Fibroblast of skin of right quadriceps (primary cell): ENCODE results near the gene RNF13.
"Not testable (repeated sequence)": the region's sequence is repeated elsewhere in the genome, so short reads cannot be mapped to it uniquely, and the experiment has no call there.

Experiments
- DNase-seq: peaks from one replicate; pipeline ENCODE4 v3.0.0-alpha.2; 2013

The RNF13 gene

DNA sequence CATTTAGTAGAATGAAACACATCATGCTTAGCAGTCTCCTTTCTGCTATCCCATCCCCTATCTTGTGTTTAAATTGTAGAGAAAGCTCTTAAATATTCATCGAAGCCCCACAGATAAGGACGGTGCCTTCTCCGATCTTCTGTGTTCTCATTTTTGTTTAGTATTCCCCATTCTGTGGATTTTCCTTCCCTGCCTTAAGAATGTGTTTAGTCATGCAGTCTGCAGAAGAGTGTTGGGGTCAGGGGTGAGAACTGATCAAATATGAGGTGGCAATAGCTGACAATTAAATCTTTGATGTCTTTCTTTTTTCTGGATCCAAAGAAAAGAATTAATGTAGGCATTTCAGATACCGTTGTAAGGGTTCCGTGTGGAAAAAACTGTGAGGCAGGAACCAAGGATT, 11.4 kb upstream of the RNF13 start:
- DNase-seq: no peak

DNA sequence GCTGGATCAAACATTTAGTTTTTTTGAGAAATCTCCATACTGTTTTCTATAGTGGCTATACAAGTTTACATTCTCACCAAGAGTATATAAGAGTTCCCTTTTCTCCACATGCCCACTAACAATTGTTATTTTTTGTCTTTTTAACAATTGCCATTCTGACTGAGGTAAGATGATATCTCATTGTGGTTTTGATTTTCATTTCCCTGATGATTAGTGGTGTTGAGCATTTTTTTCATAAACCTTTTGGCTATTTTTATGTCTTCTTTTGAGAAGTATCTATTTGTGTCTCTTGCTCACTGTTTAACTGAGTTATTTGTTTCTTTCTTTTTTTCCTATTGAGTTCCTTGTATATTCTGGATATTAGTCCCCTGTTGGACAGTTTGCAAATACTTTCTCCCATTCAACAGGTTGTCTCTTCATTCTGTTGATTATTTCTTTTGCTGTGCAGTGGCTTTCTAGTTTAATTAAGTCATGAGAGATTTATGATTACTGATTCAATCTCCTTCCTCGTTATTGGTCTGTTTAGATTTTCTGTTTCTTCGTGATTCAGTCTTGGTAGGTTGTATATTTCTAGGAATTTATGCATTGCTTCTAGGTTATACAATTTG, 6.7 kb upstream of the RNF13 start:
- no peak for DNase-seq

DNA sequence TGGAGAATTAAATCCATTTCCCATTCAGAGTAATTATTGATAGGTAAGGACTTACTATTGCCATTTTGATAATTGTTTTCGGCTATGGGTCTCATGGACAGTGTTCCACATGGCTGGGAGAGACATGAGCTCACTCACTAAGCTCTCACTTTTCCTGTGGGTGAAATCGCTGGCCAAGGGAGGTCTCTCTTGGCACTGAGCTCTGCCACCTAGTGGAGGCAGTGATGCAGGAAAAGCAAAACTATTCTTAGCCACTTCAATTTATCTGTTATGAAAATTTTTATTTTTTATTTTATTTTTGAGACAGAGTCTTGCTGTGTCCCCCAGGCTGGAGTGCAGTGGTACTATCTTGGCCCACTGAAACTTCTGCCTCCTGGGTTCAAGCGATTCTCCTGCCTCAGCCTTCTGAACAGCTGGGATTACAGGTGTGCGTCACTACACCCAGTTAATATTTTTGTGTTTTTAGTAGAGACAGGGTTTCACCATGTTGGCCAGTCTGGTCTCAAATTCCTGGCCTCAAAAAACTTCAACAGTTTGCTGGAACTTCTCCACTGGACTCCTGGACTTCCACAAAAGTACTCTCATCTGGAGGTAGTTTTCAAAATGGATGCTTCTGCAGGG, 4.7 kb upstream of the RNF13 start:
- DNase-seq: peak; percentile 75

DNA sequence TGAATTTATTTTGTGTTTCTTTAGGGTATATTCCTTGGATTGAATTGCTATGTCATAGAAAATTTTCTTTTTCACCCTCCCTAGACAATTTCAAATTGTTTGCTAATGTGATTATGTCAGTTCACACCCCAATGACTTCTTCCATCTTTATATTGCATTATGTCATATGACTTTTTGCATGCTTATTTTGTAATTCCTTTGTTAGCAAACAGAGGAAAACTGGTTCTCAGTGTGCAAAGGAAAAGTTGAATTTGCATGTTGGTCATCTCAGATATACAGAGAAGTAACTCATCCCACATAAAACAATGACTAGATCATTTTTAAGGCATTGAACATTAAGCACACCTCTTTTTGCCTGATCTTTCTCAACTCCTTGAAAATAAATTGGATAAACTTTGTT, 3.3 kb upstream of the RNF13 start:
- no peak for DNase-seq

DNA sequence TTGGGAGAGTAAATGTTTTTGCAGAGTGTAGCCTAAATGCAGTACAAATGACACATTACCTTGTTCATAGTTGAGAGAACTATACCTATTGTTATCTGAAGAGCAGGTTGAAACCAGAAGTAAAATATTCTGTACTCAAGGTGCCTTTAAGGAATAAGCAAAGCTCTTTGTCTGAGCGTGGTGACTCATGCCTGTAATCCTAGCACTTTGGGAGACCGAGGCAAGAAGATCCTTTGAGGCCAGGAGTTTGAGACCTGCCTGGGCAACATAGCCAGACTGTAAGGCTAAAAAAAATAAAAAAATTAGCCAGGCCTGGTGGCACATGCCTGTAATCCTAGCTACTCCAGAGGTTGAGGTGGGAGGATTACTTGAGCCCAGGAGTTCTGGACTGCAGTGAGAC, 2.2 kb upstream of the RNF13 start:
- DNase-seq: no peak

DNA sequence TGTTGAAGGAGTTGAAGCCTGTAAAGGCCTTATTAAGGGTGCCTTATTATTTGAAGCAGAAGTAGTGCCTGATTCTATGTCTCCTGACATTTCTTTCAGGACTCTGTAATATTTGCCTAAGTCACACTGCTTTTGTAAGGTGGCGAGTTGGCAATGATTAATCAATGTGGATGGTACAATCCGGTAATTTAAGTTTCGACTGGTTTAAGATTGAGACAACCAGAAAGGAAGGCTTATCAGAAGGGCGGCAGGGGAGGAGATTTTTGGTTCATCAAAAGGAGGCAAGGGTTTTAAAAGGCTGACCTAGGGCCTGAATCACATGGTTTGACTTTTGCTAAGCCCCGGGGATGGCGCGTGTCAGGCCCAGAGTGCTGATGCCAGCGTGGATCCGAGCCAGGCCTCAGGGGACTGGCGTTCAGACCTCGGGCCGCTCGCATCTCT, 830 bp upstream of the RNF13 start:
- DNase-seq: no peak

DNA sequence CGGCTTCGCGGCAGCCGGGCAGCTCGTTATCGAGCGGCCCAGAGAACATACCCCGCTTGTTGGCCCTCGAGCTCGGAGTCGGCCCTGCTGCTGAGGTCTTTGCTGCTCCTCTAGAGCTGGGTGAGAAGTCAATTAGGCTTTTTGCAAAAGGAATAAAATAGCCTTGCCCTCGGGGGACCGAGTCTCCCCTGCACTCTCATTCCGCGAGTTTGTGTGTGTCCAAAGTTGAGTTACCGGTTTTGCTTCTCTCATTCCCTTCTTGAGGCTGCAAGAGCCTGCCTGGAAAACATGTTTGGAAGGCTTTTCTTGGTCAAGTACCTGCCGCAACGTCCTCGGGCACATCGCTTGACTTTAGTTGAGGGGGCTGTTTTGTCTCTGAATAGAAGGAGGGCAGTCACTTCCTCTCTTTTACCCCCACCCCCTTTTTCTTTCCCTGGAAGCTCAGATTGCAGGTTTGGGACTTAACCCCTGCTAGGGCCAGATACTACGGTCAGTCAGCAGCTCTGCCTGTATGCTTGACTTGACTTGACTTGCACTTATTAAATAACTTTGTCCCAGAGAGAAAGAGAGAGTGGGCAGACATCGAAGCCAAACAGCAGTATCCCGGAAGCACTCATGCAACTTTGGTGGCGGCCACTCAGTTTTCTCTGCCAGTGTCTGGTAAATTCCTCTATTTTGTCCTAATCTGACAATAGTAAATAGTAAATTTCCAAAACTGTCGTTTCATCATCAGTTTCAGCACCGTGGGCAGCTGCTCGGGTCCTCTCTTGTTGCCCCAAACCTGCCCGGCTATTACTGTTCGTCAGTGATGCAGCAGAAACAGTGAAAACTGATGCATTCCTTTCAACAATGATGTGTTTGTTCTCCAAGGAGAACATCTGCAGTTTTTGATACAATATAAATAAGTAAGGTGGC, 609 bp downstream of the RNF13 start:
- DNase-seq: peak; percentile 26

DNA sequence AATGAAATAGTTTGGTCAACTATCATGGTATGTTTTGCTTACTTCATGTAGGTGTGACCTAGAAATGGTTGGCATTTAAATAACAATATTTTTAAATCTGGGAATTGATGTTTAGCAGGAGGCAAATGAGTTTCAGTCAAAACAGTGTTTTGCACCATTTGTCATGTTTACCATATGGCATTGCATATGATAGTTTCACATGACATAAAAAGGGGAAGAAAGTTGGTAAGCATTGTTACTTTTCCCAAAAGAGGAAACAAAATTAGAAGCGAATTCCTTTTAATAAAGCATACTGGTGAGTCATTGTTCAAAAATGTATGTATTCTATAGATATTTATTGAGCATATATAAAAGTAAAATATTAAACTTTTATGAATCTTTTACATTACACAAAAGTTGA, 2.3 kb downstream of the RNF13 start:
- DNase-seq: no peak

DNA sequence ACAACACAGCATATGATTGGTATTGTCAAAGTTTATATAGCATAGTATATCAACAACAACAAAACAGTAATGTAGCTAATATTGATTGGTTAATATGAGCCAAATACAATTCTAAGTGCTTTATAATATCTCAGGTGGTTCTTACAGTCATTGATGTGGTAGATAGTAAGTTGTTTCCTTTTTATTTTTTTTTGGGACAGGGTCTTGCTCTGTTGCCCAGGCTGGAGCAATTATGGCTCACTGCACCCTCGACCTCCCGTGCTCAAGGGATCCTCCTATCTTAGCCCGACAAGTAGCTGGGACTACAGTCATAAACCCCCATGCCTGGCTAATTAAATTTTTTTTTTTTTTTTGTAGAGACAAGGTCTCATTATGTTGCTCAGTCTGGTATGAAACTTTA, 2.7 kb downstream of the RNF13 start:
- no peak for DNase-seq

DNA sequence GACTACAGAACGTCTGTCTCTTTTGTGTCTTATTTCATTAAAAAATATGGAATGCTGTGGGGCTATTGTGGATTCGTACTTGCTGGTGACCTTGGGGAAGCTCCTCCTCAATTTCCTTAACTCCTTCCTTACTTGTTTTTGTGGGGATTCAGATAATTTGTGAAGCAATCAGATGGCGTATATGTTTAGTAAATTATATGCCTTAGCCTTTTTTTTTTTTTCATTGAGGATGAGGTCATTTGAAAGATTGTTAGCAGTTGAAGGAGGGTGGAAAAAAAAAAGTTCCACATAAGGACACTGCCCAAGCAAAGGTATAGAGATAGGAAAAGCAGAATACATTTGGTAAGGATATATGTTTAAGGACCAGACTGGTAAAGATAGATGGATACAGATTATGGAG, 3.3 kb downstream of the RNF13 start:
- DNase-seq: no peak

DNA sequence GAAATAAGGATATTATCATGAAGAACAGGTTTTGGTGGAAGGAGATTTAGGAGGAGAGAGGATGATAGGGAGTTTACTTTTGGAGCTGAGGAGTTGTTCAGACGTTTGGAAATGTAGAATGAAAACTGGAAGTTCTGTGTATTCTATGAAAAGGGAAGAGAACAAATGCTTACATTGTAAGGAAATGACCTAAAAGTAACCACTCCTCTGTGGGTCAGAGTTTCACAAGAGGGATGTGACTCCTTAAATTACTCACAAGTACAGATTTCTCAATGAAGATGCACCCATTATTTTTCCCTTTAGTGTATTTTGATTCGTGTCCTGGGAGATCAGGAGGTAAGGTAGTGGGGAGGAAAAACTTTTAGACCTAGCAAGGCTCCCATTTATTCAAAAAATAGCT, 4.0 kb downstream of the RNF13 start:
- DNase-seq: no peak

DNA sequence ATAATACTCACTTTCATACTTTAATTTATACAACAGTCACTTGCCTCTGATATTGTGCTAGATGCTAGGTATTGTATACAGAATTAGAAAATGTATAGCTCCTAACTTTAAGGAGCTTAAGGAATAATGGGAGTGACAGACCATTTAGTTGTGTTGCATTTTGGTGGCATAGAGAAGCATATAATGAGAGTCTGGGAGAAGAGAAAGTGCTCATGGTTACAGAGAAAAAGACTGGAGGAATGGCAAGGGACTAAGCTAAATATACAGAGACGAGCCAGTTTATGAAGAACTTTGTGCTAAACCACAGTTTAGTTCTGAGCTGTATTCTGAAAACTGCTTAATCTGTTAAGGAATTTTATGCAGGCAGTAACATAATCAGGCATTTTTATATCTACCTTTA, 6.4 kb downstream of the RNF13 start:
- no peak for DNase-seq

DNA sequence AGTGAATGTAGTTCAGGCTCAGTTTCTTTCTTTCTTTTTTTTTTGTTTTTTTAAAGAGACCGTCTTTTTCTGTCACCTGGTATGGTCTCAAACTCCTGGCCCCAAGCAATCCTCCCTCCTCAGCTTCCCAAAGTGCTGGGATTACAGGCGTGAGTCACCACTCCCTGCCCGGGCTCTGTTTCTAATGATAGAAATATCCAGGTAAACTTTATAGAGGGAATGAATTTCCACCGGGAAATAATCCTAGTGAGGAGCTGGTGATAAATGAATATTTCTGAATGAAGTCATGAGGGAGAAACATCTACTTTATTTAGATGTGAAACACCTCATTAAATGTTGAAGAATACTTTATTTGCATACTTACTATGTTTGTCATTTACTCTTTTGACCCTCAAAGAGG, 7.2 kb downstream of the RNF13 start:
- no peak for DNase-seq

DNA sequence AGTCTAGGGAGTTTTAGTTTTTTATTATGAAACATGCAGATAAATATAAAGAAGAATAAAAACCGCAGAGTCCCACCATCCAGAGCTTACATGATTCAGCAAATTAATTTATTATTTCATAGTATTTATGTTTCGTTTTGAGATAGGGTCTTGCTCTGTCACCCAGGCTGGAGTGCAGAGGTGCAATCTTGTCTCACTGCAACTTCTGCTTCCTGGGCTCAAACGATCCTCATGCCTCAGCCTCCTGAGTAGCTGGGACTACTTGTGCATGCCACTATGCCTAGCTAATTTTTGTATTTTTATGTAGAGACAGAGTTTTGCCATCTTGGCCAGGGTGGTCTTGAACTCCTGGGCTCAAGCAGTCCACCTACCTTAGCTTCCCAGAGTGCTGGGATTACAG, 13.6 kb downstream of the RNF13 start:
- no peak for DNase-seq

DNA sequence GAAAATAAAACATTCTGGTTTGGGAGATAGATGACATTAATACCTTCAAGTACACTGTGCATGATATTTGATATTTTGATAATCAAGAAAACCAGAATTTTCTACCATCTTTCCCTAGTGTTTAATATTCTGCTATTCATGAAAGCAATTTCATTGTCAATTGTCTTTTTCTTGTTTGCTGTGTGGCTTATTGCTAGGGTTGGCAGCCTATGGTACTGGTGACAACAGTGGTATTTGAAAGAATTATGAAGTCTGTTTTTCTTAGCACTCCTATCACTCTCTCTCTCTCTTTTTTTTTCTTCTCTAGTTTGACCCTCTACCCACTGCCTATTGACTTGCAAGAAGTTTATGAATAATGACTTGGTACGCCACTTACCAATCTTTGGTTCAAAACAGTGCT, 15.4 kb downstream of the RNF13 start:
- DNase-seq: no peak

DNA sequence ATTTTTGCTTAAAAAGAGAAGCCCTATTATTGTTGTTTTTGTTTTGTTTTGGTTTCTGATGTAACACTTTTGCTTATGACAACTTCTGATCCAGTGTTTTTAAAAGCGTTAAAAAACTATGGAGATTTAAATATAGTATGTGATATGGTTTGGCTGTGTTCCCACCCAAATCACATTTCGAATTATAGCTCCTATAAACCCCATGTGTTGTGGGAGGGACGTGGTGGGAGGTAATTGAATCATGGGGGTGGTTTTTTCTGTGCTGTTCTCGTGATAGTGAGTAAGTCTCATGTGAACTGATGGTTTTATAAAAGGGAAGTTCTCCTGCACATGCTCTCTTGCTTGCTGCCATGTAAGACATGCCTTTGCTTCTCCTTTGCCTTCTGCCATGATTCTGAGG, 16.6 kb downstream of the RNF13 start:
- not testable (repeated sequence) for DNase-seq

DNA sequence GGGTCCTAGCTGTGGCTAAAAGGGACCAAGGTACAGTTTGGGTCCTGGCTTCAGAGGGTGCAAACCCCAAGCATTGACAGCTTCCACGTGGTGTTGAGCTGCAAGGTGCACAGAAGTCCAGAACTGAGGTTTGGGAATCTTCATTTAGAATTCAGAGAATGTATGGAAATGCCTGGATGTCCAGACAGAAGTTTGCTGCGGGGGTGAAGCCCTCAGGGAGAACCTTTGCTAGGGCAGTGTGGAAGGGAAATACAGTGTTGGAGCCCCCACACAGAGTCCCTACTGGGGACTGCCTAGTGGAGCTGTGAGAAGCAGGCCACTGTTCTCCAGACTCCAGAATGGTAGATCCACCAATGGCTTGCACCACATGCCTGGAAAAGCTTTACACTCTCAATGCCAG, 17.9 kb downstream of the RNF13 start:
- no peak for DNase-seq

DNA sequence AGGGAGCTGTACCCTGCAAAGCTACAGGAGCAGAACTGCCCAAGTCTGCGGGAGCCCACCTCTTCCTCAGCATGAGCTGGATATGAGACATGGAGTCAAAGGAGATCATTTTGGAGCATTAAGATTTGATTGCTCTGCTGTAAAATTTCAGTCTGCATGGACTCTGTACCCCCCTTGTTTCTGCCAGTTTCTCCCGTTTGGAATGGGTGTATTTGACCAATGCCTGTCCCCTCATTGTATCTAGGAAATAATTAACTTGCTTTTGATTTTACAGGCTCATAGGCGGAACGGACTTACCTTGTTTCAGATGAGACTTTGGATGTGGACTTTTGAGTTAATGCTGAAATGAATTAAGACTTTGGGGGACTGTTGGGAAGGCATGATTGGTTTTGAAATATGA, 18.3 kb downstream of the RNF13 start:
- DNase-seq: no peak

DNA sequence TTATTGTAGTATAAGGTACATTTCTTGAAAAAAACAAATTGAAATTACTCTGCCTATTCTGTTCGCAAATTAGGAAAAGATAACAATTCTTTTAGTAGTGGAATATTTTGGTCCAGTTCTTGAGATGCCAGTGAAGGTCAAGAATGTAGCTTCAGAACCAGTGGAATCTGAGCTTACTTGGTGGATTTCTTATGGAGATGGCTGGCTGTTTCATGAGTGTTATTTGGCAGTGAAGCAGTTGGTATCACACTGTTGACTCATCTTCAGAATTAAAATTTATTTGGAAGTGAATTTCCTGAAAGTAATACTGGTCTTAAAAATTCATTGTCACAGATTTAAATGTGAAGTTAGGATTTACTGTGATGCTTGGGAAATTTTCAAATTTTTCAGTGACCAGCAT, 19.1 kb downstream of the RNF13 start:
- no peak for DNase-seq

DNA sequence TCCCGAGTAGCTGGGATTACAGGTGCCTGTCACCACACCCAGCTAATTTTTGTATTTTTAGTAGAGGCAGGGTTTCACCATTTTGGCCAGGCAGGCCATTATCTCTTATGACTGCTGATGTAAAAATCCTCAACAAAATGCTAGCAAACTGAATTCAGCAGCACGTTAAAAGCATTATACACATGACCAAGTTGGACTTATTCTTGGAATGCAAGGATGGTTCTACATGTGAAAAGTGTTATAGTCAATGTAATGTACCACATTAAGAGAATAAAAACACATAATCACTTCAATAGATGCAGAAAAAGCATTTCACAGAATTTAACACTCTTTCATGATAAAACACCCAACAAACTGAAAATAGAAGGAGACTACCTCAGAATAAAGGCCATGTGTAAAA, 20.2 kb downstream of the RNF13 start:
- no peak for DNase-seq

DNA sequence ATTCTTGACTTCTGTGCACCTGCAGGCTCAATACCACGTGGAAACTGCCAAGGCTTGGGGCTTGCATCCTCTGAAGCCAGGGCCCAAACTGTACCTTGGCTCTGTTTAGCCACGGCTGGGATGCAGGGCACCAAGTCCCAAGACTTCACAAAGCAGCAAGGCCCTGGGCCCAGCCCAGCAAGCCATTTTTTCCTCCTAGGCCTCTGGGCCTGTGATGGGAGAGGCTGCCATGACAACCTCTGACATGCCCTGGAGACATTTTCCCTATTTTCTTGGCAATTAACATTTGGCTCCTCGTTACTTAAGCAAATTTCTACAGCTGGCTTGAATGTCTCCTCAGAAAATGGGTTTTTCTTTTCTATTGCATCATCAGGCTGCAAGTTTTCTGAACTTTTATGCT, 25.5 kb downstream of the RNF13 start:
- not testable (repeated sequence) for DNase-seq

DNA sequence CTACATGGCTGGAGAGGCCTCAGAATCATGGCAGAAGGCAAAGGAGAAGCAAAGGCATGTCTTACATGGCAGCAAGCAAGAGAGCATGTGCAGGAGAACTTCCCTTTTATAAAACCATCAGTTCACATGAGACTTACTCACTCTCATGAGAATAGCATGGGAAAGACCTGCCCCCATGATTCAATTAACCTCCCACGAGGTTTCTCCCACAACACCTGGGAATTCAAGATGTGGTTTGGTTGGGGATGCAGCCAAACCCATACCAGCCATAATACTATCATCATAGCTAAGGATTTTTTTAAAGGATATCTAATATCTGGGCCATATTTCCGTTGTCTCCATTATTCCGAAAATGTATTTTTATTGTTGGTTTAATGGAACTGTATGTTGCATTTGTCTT, 26.5 kb downstream of the RNF13 start:
- DNase-seq: not testable (repeated sequence)

DNA sequence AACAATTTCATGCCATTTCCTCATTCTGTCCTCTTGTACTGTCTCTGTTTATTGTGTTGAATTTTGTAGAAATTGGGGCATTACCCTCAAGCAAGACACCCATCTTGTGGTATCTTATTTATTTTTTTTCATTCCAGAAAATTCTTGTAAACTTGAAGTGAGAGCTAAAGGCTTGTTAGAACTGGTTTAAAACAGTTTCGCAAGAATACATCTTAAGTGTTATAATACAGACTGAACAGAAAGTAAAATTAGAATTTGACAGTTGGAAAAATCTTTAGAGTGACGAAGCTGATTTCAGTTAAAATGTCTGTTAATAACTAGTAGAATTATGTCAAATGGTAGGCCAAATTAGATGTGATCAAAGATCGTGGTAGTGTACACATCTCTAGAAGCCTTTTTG, 26.9 kb downstream of the RNF13 start:
- DNase-seq: no peak

DNA sequence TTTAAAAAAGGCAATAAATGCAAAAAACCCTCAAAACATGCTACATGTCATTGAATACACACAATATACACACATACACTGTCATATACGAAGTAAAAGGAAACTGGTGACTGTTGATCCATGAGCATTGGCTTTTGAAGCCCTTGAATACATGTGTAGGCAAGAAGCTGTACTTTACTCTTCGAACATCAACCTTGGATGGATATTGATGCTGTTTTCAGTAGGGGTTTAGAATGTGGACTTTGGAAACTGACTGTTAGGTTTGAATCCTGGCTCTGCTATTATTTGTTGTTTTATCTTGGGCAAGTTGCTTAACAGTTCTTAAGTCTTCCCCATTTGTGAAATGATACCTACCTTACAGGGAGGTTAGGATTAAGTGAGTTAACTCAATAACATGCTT, 30.5 kb downstream of the RNF13 start:
- DNase-seq: no peak
